ENCODE data around the gene PIPOX.
A peak's percentile ranks its signal among the peaks of the same experiment; 100 is the strongest.

Gene PIPOX

GRCh38 chr17:29039764-29040598 is 3.0 kb upstream of the PIPOX start:
- Histone ChIP-seq H2AFZ (ENCODE audit: low read depth, low read length) (no peak overlapping the region), H4K20me1 (ENCODE audit: insufficient read depth, low read length) (no peaks in the 10 kb centered on the region), H3K4me2 (ENCODE audit: low read length) (no peak overlapping the region), H3K27me3 (ENCODE audit: low read depth, low read length) (peaks cover 37% of the 10 kb centered on the region), H3K9me3 (ENCODE audit: insufficient read depth, low read length) (no peaks in the 10 kb centered on the region), H3K27ac (ENCODE audit: low read length) (no peak overlapping the region), H3K4me3 (ENCODE audit: low read length) (no peak overlapping the region), H3K36me3 (replicated peaks; ENCODE audit: low read depth, low read length) (no peaks in the 10 kb centered on the region), H3K79me2 (ENCODE audit: low read length) (no peaks in the 10 kb centered on the region), H3K9ac (ENCODE audit: low read length) (no peak overlapping the region), H3K4me1 (ENCODE audit: low read length) (peaks cover 24% of the 10 kb centered on the region)
- TF ChIP-seq CTCF (IDR thresholded peaks at IDR 0.05; ENCODE audit: low read depth, low read length) (no peak), EZH2phosphoT487 (IDR thresholded peaks at IDR 0.05; ENCODE audit: low read depth) (no peak)

- peaks cover 24% of the 10 kb centered on the region for H3K4me1 ChIP-seq (ENCODE audit: low read length)
- H3K9ac ChIP-seq (ENCODE audit: low read length) = no peak overlapping the region
- H3K4me2 ChIP-seq (ENCODE audit: low read length) = no peak overlapping the region
- no peak for TF ChIP-seq CTCF (IDR thresholded peaks at IDR 0.05; ENCODE audit: low read depth, low read length)
- TF ChIP-seq EZH2phosphoT487 (IDR thresholded peaks at IDR 0.05; ENCODE audit: low read depth) = no peak
- no peaks in the 10 kb centered on the region for H3K36me3 ChIP-seq (replicated peaks; ENCODE audit: low read depth, low read length)
- H3K79me2 ChIP-seq (ENCODE audit: low read length) = no peaks in the 10 kb centered on the region
- no peak overlapping the region for H3K4me3 ChIP-seq (ENCODE audit: low read length)
- H3K9me3 ChIP-seq (ENCODE audit: insufficient read depth, low read length) = no peaks in the 10 kb centered on the region
- H2AFZ ChIP-seq (ENCODE audit: low read depth, low read length) = no peak overlapping the region
- H4K20me1 ChIP-seq (ENCODE audit: insufficient read depth, low read length) = no peaks in the 10 kb centered on the region
- H3K27me3 ChIP-seq (ENCODE audit: low read depth, low read length) = peaks cover 29% of the 10 kb centered on the region
- no peak overlapping the region for H3K27ac ChIP-seq (ENCODE audit: low read length)
Measured at GRCh38 chr17:29041091-29041490, 1.9 kb upstream of the PIPOX start.

- TF ChIP-seq EZH2phosphoT487 (IDR thresholded peaks at IDR 0.05; ENCODE audit: low read depth) = no peak
- no peak for TF ChIP-seq CTCF (IDR thresholded peaks at IDR 0.05; ENCODE audit: low read depth, low read length)
- no peak overlapping the region for H3K9ac ChIP-seq (ENCODE audit: low read length)
- H3K36me3 ChIP-seq (replicated peaks; ENCODE audit: low read depth, low read length) = no peaks in the 10 kb centered on the region
- peaks cover 24% of the 10 kb centered on the region for H3K4me1 ChIP-seq (ENCODE audit: low read length)
- H3K27me3 ChIP-seq (ENCODE audit: low read depth, low read length) = peaks cover 24% of the 10 kb centered on the region
- H4K20me1 ChIP-seq (ENCODE audit: insufficient read depth, low read length) = no peaks in the 10 kb centered on the region
- no peak overlapping the region for H2AFZ ChIP-seq (ENCODE audit: low read depth, low read length)
- H3K9me3 ChIP-seq (ENCODE audit: insufficient read depth, low read length) = no peaks in the 10 kb centered on the region
- no peak overlapping the region for H3K4me2 ChIP-seq (ENCODE audit: low read length)
- H3K79me2 ChIP-seq (ENCODE audit: low read length) = no peaks in the 10 kb centered on the region
- no peak overlapping the region for H3K27ac ChIP-seq (ENCODE audit: low read length)
- H3K4me3 ChIP-seq (ENCODE audit: low read length) = no peak overlapping the region
Measured at GRCh38 chr17:29041571-29041970, 1.4 kb upstream of the PIPOX start.

- Histone ChIP-seq H3K9ac (ENCODE audit: low read length) (no peak overlapping the region), H3K79me2 (ENCODE audit: low read length) (no peaks in the 10 kb centered on the region), H3K27ac (ENCODE audit: low read length) (no peak overlapping the region), H4K20me1 (ENCODE audit: insufficient read depth, low read length) (no peaks in the 10 kb centered on the region), H3K27me3 (ENCODE audit: low read depth, low read length) (peaks cover 18% of the 10 kb centered on the region; the same call in 1 of the 2 replicates), H3K4me3 (ENCODE audit: low read length) (peak overlapping the region; percentile 51; the same call in 1 of the 2 replicates), H3K4me2 (ENCODE audit: low read length) (peak overlapping the region; percentile 80), H3K9me3 (ENCODE audit: insufficient read depth, low read length) (no peaks in the 10 kb centered on the region), H3K36me3 (replicated peaks; ENCODE audit: low read depth, low read length) (no peaks in the 10 kb centered on the region), H2AFZ (ENCODE audit: low read depth, low read length) (no peak overlapping the region), H3K4me1 (ENCODE audit: low read length) (peaks cover 24% of the 10 kb centered on the region)
- TF ChIP-seq EZH2phosphoT487 (IDR thresholded peaks at IDR 0.05; ENCODE audit: low read depth) (no peak), CTCF (IDR thresholded peaks at IDR 0.05; ENCODE audit: low read depth, low read length) (no peak)
Measured at GRCh38 chr17:29042026-29042678, 789 bp upstream of the PIPOX start.
